H1 (cell line): Measurements from ENCODE around the gene PTPRG. TPM values are rescaled to one million over a fixed set of nuclear protein-coding genes. Genes with fewer than 3 reads are reported as not detected.

Experiments
- CHD7 ChIP-seq: fragments of 300-600 bp; sonication (generic); IDR thresholded peaks from 2 replicates; pipeline ENCODE4 v1.7.1; 2012; ENCODE audit warnings: low read length, moderate library complexity, mild to moderate bottlenecking, inconsistent platforms; ENCODE audit not compliant: insufficient replicate concordance
- NANOG ChIP-seq: IDR thresholded peaks from 2 replicates; pipeline ENCODE4 v1.6.1; 2011; ENCODE audit warnings: low read length, low read depth, mild to moderate bottlenecking, inconsistent platforms; ENCODE audit not compliant: insufficient read depth, poor library complexity, severe bottlenecking
- NRF1 ChIP-seq: IDR thresholded peaks from 2 replicates; pipeline ENCODE4 v1.6.1; 2011; ENCODE audit warnings: mild to moderate bottlenecking, low read depth, low read length, improper control_type of control experiment
- SP4 ChIP-seq: IDR thresholded peaks from 2 replicates; pipeline ENCODE4 v1.6.1; 2012; ENCODE audit warnings: low read length, inconsistent platforms
- polyA plus RNA-seq, 7 experiments: library from polyadenylated mRNA; depleted of rRNA in 3 of 7; stranded (reverse) in 5 of 7; unstranded in 2 of 7; fragments of >200 nt in 5 of 7; fragments of 200-250 nt in 2 of 7; gene quantifications; 1 replicate in 5 of 7; 2 replicates in 1 of 7; 4 replicates in 1 of 7; pipeline versions ENCODE4 v1.2.1 to v1.2.3, GENCODE V29; 2011 to 2013; ENCODE audit warnings: missing spikeins in 2 of 7, mixed read lengths in 2 of 7
- total RNA-seq: library from RNA; stranded (reverse); fragmentation: NEBNext Ultra II Directional; extraction: Animal tissue kit (Norgen Biotek cat#: 25700); gene quantifications from 2 replicates; pipeline ENCODE4 v1.2.1, GENCODE V29; 2021
- TF ChIP-seq, protein P1 (sequence below): IDR thresholded peaks from 2 replicates; pipeline ENCODE4 v1.6.1; 2012; ENCODE audit warnings: inconsistent platforms
- TF ChIP-seq, protein P2 (sequence below), 3 experiments: IDR thresholded peaks; 1 replicate in 2 of 3; 2 replicates in 1 of 3; pipeline versions ENCODE4 v1.5.1 to v1.6.1; 2011; ENCODE audit warnings: low read length in 3 of 3, mild to moderate bottlenecking in 3 of 3, inconsistent platforms in 2 of 3, low read depth in 1 of 3, moderate library complexity in 1 of 3; ENCODE audit not compliant: insufficient read depth in 1 of 3; ENCODE audit errors: control extremely low read depth in 1 of 3

The PTPRG gene
- total and polyA plus RNA-seq, 2 of the 8 experiments (the other 6 are each of a cell fraction or from before 2014, with no cell fraction given), result 23.3 to 96.2 TPM

- TF ChIP-seq CHD7, result no peak
- no peak for TF ChIP-seq NRF1
- TF ChIP-seq, protein P1, sequence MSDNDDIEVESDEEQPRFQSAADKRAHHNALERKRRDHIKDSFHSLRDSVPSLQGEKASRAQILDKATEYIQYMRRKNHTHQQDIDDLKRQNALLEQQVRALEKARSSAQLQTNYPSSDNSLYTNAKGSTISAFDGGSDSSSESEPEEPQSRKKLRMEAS, result no peak
- TF ChIP-seq SP4, result no peak
- no peak for TF ChIP-seq NANOG
- TF ChIP-seq, protein P2, sequence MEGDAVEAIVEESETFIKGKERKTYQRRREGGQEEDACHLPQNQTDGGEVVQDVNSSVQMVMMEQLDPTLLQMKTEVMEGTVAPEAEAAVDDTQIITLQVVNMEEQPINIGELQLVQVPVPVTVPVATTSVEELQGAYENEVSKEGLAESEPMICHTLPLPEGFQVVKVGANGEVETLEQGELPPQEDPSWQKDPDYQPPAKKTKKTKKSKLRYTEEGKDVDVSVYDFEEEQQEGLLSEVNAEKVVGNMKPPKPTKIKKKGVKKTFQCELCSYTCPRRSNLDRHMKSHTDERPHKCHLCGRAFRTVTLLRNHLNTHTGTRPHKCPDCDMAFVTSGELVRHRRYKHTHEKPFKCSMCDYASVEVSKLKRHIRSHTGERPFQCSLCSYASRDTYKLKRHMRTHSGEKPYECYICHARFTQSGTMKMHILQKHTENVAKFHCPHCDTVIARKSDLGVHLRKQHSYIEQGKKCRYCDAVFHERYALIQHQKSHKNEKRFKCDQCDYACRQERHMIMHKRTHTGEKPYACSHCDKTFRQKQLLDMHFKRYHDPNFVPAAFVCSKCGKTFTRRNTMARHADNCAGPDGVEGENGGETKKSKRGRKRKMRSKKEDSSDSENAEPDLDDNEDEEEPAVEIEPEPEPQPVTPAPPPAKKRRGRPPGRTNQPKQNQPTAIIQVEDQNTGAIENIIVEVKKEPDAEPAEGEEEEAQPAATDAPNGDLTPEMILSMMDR (IDR thresholded peaks at IDR 0.05; ENCODE audit: control extremely low read depth in 1 of 3, insufficient read depth in 1 of 3, low read depth in 1 of 3, low read length in 3 of 3), result peak in 1 of 3 experiments; percentile 15; a peak in 2 of 4 replicates
Observed at GRCh38 chr3:61894988-61895935, 333.9 kb downstream of the PTPRG start (continued).
